EH (cell line): ENCODE measurements around the gene DVL1.

ENCODE experiments used
- DNase-seq: peaks from one replicate; pipeline ENCODE4 v3.0.0-alpha.2; 2015; ENCODE audit warnings: low read depth

DVL1 gene

GRCh38 chr1:1310109-1310385 is 39.2 kb downstream of the DVL1 start:
- no peak for DNase-seq

- DNase-seq: peak; percentile 35
Observed at GRCh38 chr1:1309251-1310108, 39.7 kb downstream of the DVL1 start.

- no peak for DNase-seq
Observed at GRCh38 chr1:1308756-1309250, 40.4 kb downstream of the DVL1 start.

GRCh38 chr1:1307923-1308755 is 41.1 kb downstream of the DVL1 start, which contains the start of the genes ACAP3 and PUSL1:
Gene ACAP3, minus strand, starts transcription at chr1:1307930. Its CDS starts 115 bp downstream, at chr1:1307815.
Gene PUSL1, plus strand, starts transcription at chr1:1308597. Its CDS starts 47 bp downstream, at chr1:1308644.
- peak; percentile 91 for DNase-seq

- DNase-seq: peak; percentile 46
Observed at GRCh38 chr1:1307261-1307922, 41.8 kb downstream of the DVL1 start.

- no peak for DNase-seq
Observed at GRCh38 chr1:1306661-1307260, 42.5 kb downstream of the DVL1 start.

- peak; percentile 52 for DNase-seq
Observed at GRCh38 chr1:1306070-1306660, 43.1 kb downstream of the DVL1 start.

- DNase-seq: peak; percentile 85
Observed at GRCh38 chr1:1305300-1306069, 43.7 kb downstream of the DVL1 start.

GRCh38 chr1:1304331-1305299 is 44.6 kb downstream of the DVL1 start:
- DNase-seq: peak; percentile 90

- no peak for DNase-seq
Observed at GRCh38 chr1:1303736-1304135, 45.5 kb downstream of the DVL1 start.

- no peak for DNase-seq
Observed at GRCh38 chr1:1302951-1303509, 46.2 kb downstream of the DVL1 start.

- DNase-seq: no peak
Observed at GRCh38 chr1:1302006-1302430, 47.2 kb downstream of the DVL1 start.

GRCh38 chr1:1300352-1300739 is 48.9 kb downstream of the DVL1 start:
- no peak for DNase-seq

- DNase-seq: no peak
Observed at GRCh38 chr1:1299686-1300351, 49.4 kb downstream of the DVL1 start.

- peak; percentile 34 for DNase-seq
Observed at GRCh38 chr1:1298861-1299685, 50.1 kb downstream of the DVL1 start.

- no peak for DNase-seq
Observed at GRCh38 chr1:1297802-1298424, 51.3 kb downstream of the DVL1 start.
